ENCODE measurements around the gene COL21A1.

COL21A1 gene

GRCh38 chr6:56148488-56149186 is 98.7 kb downstream of the COL21A1 start:
- no peaks in the 10 kb centered on the region for H3K36me3 ChIP-seq (replicated peaks; ENCODE audit: low read depth, low read length)
- no peaks in the 10 kb centered on the region for H4K20me1 ChIP-seq (ENCODE audit: insufficient read depth, low read length)
- no peaks in the 10 kb centered on the region for H3K27me3 ChIP-seq (ENCODE audit: low read depth, low read length)
- no peak overlapping the region for H2AFZ ChIP-seq (ENCODE audit: low read depth, low read length)
- H3K4me2 ChIP-seq (ENCODE audit: low read length), result no peak overlapping the region
- H3K27ac ChIP-seq (ENCODE audit: low read length), result no peak overlapping the region
- no peaks in the 10 kb centered on the region for H3K4me1 ChIP-seq (ENCODE audit: low read length)
- H3K9me3 ChIP-seq (ENCODE audit: insufficient read depth, low read length), result no peaks in the 10 kb centered on the region
- no peaks in the 10 kb centered on the region for H3K79me2 ChIP-seq (ENCODE audit: low read length)
- TF ChIP-seq EZH2phosphoT487 (IDR thresholded peaks at IDR 0.05; ENCODE audit: low read depth) (no peak), CTCF (IDR thresholded peaks at IDR 0.05; ENCODE audit: low read depth, low read length) (no peak)
- H3K4me3 ChIP-seq (ENCODE audit: low read length), result no peak overlapping the region
- no peak overlapping the region for H3K9ac ChIP-seq (ENCODE audit: low read length)

GRCh38 chr6:56147766-56148165 is 99.6 kb downstream of the COL21A1 start:
- Histone ChIP-seq H3K4me1 (ENCODE audit: low read length) (no peaks in the 10 kb centered on the region), H3K9ac (ENCODE audit: low read length) (no peak overlapping the region), H4K20me1 (ENCODE audit: insufficient read depth, low read length) (no peaks in the 10 kb centered on the region), H2AFZ (ENCODE audit: low read depth, low read length) (no peak overlapping the region), H3K36me3 (replicated peaks; ENCODE audit: low read depth, low read length) (no peaks in the 10 kb centered on the region), H3K9me3 (ENCODE audit: insufficient read depth, low read length) (no peaks in the 10 kb centered on the region), H3K27me3 (ENCODE audit: low read depth, low read length) (no peaks in the 10 kb centered on the region), H3K4me2 (ENCODE audit: low read length) (no peak overlapping the region), H3K4me3 (ENCODE audit: low read length) (no peak overlapping the region), H3K27ac (ENCODE audit: low read length) (no peak overlapping the region), H3K79me2 (ENCODE audit: low read length) (no peaks in the 10 kb centered on the region)
- no peak for TF ChIP-seq EZH2phosphoT487 (IDR thresholded peaks at IDR 0.05; ENCODE audit: low read depth)
- no peak for TF ChIP-seq CTCF (IDR thresholded peaks at IDR 0.05; ENCODE audit: low read depth, low read length)

GRCh38 chr6:56146086-56146485 is 101.3 kb downstream of the COL21A1 start:
- no peak overlapping the region for H2AFZ ChIP-seq (ENCODE audit: low read depth, low read length)
- no peaks in the 10 kb centered on the region for H3K9me3 ChIP-seq (ENCODE audit: insufficient read depth, low read length)
- H3K4me1 ChIP-seq (ENCODE audit: low read length), result no peaks in the 10 kb centered on the region
- H3K4me3 ChIP-seq (ENCODE audit: low read length), result no peak overlapping the region
- no peaks in the 10 kb centered on the region for H3K36me3 ChIP-seq (replicated peaks; ENCODE audit: low read depth, low read length)
- no peak for TF ChIP-seq EZH2phosphoT487 (IDR thresholded peaks at IDR 0.05; ENCODE audit: low read depth)
- TF ChIP-seq CTCF (IDR thresholded peaks at IDR 0.05; ENCODE audit: low read depth, low read length), result no peak
- no peaks in the 10 kb centered on the region for H4K20me1 ChIP-seq (ENCODE audit: insufficient read depth, low read length)
- no peak overlapping the region for H3K4me2 ChIP-seq (ENCODE audit: low read length)
- H3K27me3 ChIP-seq (ENCODE audit: low read depth, low read length), result no peaks in the 10 kb centered on the region
- H3K9ac ChIP-seq (ENCODE audit: low read length), result no peak overlapping the region
- no peak overlapping the region for H3K27ac ChIP-seq (ENCODE audit: low read length)
- no peaks in the 10 kb centered on the region for H3K79me2 ChIP-seq (ENCODE audit: low read length)

- H3K36me3 ChIP-seq (replicated peaks; ENCODE audit: low read depth, low read length), result no peaks in the 10 kb centered on the region
- no peaks in the 10 kb centered on the region for H3K79me2 ChIP-seq (ENCODE audit: low read length)
- no peaks in the 10 kb centered on the region for H3K9me3 ChIP-seq (ENCODE audit: insufficient read depth, low read length)
- TF ChIP-seq CTCF (IDR thresholded peaks at IDR 0.05; ENCODE audit: low read depth, low read length), result no peak
- TF ChIP-seq EZH2phosphoT487 (IDR thresholded peaks at IDR 0.05; ENCODE audit: low read depth), result no peak
- H3K4me3 ChIP-seq (ENCODE audit: low read length), result no peak overlapping the region
- H2AFZ ChIP-seq (ENCODE audit: low read depth, low read length), result no peak overlapping the region
- H4K20me1 ChIP-seq (ENCODE audit: insufficient read depth, low read length), result no peaks in the 10 kb centered on the region
- H3K4me2 ChIP-seq (ENCODE audit: low read length), result no peak overlapping the region
- H3K4me1 ChIP-seq (ENCODE audit: low read length), result no peaks in the 10 kb centered on the region
- H3K27me3 ChIP-seq (ENCODE audit: low read depth, low read length), result no peaks in the 10 kb centered on the region
- H3K27ac ChIP-seq (ENCODE audit: low read length), result no peak overlapping the region
- H3K9ac ChIP-seq (ENCODE audit: low read length), result no peak overlapping the region
These were observed 101.8 kb downstream of the COL21A1 start for GRCh38 chr6:56145616-56146015.

All from OCI-LY3 (cell line).